HG02623 (cell line): ENCODE data around the gene GADD45G.

Source experiments
- ATAC-seq: cut with Tn5 transposase; IDR thresholded peaks from one replicate; pipeline ENCODE4 v1.9.1; 2021; ENCODE audit warnings: moderate library complexity; ENCODE audit not compliant: unreplicated experiment

Gene GADD45G

GRCh38 chr9:89608641-89609335, 4.0 kb downstream of the GADD45G start:
- no peak for ATAC-seq

DNA sequence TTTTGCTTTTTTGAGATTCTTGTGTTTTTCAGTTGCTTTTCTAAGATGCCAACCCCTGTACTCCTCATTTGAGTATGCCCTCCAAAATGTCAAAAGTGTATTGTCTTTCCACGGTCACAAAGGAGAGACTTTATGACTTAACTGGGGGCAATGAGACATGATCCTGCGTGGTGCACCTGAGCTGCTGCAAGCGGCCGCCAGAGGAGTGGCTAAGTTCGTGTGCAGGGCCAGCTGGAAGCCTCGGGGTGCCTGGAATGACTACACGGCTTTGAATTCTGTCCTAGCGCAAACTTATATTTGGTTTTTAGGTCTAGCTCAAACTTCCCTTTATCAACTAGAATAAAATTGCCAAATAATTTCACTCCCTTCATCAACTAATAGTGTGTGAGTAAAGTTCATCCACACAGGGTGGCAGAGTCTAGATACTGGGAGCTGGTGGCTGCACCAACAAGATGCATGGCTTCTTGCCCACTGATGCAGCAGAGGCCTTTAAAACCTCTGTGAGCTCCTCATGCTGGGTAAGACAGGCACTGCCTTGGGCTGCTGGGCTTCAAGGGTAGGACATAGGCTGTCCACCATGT, 4.7 kb downstream of the GADD45G start:
- no peak for ATAC-seq

- no peak for ATAC-seq
These were observed 5.6 kb downstream of the GADD45G start for GRCh38 chr9:89610391-89610925.

GRCh38 chr9:89611425-89611824, 6.6 kb downstream of the GADD45G start:
- ATAC-seq: no peak

- ATAC-seq: no peak
These were observed 7.9 kb downstream of the GADD45G start for GRCh38 chr9:89612566-89613278.

GRCh38 chr9:89613912-89614892, 9.4 kb downstream of the GADD45G start:
- no peak for ATAC-seq

- no peak for ATAC-seq
These were observed 10.8 kb downstream of the GADD45G start for GRCh38 chr9:89615661-89616060.

DNA sequence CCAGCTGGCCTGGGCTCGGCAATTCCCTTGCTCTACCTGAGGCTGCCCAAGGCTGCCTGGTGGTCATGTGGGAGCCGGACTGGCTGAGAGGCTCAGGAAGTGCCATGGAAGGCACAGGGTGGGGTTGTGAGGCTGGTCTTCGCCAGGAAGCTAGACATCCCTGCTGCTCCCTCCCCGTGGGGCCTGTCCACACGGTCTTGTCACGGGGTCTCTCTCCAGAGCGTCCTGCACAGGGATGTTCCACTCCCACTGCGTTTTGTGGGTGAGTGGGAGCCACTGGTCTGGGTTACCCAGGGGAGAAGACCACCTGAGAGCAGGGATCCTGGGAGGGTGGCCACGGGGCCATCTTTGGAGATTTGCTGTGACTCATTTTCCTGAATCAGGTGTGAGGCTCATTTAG, 11.6 kb downstream of the GADD45G start:
- no peak for ATAC-seq

DNA sequence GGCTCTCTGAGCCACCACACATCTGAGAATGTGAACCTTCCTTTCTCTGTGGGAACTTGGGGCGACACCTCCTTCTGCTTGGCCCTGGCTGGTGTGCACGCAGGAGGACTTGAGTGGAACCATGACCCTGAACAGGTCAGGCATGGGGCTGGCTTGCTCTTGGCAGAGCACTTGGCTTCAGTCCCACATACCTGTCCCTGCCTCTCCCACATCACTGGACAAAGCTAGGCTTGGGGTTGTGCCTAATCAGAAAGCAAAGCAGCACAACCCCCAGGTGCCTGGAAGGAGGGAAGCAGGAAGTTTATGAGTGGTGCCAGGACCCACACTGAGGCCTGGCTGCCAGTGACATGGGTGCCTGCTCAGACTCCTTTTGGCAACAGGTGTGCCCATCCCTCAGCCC, 13.2 kb downstream of the GADD45G start:
- ATAC-seq: no peak

GRCh38 chr9:89619019-89619418, 14.2 kb downstream of the GADD45G start:
- no peak for ATAC-seq

DNA sequence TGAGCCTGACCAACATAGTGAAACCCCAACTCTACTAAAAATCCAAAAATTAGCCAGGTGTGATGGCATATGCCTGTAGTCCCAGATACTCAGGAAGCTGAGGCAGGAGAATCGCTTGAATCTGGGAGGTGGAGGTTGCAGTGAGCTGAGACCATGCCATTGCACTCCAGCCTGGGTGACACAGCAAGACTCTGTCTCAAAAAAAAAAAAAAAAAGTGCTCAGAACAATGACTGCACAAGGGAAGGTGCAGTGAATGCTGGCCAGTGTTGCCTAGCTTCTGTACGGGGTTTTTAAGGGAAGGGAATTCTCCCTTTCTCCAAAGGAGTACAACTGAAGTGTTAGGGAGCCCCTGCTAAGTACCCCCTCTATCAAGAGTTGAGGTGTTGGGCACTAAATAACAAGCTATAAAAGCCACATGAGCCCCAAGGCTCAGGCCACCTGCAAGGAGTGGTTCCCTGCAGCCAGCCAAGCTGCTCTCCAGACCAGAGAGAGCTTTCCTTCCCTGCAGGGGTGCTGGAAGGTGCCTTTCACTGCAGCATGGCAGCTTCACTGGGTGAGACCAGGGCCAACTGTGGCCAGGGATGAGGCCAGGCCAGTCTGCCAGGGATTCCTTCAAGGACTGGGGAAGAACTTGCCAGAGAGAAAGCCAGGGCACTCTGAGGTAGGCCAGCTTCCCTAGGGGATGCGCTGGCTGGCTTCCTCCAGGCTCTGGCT, 14.8 kb downstream of the GADD45G start:
- no peak for ATAC-seq

DNA sequence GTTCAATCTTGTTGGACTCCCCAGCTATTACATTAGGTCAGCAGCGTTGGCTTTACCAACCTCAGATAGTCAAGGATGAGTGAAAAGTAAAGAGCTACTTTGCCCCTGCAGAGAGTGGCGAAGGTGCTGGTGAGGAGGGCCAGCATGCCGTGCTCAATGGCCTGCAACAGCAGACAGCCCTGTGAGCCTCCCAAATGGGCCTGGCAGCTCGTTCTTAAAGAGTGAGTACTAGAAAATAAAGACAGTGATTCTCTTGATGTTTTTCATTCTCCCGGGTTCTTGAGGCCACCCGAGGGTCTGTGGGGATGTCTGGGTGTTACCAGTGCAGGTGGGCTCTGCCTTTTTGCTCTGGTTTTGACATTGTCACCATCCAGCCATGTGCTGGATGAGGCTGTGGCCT, 16.2 kb downstream of the GADD45G start:
- no peak for ATAC-seq

DNA sequence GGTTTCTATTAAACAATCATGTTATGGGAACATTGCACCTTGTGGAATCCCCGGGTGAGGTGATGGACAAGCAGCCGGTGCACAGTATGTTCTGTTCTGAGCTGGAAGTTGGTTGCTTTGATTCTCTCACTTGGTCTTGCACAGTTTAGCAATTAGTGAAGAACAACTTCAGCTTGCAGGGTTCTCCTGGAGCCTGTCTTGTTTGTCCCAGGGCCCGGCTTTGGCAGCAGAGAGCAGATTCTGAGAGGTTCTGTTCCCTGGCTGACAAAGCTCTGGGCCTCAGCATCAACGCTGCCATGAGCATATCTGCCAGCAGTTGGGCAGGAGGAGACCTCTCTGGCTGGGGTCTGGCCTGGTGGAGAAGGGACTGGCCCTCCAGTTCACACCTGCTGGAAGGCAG, 16.9 kb downstream of the GADD45G start:
- ATAC-seq: no peak

DNA sequence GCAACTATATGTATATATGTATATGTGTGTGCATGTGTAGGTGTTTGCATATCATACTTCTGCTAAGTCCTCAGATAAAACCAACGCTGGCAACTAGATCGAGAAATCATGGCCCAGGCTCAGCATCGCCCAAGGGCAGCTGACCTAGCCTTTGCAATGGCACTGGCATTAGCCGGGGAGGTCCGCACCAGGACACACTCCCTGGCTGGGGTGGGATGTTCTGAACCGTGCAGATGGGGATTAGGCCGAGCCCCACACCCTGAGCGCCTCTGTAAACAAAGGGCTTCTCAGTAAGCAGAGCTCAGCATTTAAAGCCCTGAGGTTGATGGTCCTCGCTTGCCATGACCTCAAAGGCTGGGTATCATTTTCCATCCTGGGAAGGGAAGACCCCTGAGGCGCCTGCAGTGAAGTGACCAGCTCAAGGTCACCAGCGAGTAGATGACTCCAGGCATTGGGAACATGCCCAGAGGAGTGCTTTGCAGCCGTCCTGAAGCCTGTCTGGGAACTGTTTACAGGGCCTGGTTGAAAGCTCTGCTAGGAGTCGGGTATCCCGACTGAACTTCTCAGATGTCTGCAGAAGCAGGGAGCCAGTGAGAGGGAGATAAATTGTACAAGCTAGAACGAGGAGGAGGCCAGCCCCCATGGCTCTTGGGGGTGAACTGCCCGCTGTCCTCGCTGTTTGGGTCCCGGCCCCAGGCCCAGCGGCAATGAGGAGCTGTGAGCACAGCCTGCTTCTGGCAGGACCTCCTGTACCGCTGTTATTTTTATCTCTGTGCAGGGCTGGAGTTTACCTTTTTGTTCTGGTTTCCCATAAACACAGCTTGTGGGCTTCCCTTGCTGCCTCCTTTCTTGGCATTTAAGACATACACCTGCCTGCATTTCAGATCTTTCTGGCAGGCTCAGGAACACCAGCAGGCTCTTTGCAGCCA, 18.4 kb downstream of the GADD45G start:
- ATAC-seq: no peak

- ATAC-seq: no peak
These were observed 19.2 kb downstream of the GADD45G start for GRCh38 chr9:89623925-89624420.

DNA sequence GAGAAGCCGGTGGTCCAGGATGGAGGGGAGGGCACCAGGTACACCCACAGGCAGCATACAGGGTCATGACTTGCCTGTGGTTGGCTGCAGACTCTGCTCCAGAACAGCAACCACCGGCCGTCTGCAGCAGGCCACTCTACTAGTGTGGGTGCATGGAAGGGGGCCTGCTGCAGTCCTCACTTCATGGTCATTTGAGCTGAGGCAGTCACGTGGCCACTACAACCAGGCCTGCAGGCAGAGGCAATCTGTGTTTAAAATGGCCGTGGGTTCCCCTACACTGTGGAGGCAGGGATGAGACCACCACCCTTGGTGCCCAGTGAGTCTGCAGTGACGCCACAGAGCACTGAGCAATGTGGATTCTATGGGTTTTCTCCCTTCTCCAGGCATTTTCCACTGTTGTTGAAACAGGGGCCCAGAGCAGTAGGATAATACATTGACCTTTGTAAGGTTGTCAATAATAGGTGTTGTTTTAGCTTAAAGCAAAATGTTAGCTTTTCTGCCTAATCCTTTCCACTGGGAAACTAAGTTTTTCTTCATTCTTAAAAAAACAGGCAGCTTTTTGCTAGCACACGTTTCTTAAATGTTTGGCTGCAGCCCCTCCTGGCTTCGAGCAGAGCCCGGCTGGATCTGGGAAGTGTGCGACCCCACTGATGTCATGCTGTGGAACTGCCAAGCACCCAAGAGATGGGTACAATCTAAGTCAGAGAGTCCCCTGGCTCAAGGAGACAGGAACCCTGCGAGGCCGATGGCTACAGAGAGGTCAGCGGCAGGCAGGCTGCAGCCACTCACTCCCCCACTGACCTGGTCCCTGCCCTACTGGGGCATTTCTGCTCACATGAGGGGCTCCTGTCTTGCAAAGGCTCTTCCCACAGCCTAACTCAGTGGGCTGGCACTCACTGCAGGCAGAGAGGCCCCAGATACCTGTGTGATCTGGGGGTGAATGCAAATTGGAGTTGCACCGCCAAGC, 21.2 kb downstream of the GADD45G start:
- no peak for ATAC-seq

- no peak for ATAC-seq
These were observed 22.0 kb downstream of the GADD45G start for GRCh38 chr9:89626741-89627265.

GRCh38 chr9:89628601-89629000, 23.8 kb downstream of the GADD45G start:
- no peak for ATAC-seq
